ENCODE measurements around the gene CRTC3. TPM values are rescaled to one million over a fixed set of nuclear protein-coding genes. Genes with fewer than 3 reads are reported as not detected.

Gene CRTC3
- total and polyA plus RNA-seq, 2 of the 4 experiments (the other 2 are of a cell fraction): 4.7 to 14.8 TPM

DNA sequence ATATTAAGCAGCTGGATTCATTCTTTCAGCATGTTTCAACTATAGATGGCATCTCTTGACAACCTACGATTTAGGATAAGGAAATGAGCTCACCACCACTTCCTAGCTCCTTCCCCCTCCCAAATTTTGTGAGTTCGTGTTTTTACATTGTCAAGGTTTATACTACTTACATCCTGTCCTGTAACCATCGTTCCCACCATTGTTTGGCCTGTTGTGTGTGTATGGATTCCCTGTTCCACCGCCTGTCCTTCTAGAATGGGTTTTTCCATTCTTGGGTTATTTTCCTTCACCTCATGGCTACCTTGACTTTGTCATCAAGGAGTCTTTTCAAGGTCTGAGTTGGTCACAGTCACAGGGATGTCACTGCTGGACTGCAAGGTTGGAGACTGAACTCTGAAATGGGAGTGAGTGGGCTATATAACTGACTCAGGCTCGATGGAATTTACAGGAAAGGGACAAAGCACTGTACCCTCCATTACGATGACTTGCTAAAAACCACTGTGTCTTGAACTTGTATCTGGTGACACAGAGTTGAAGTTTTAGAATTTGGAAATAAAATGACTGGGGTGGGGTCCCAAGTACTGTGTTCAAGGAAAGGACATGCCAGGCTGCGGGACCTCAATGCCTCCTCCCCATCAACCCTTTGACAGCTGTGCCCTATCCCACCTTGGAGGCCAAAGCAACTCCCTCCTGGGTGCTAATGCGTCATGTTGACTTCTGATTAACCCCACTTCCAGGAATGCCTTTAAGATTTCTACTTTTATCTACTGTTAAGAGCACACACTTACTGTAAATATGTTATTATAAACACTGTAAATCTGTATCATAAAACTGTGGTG is 120.6 kb downstream of the CRTC3 start (continued):
- TF ChIP-seq, protein P1, sequence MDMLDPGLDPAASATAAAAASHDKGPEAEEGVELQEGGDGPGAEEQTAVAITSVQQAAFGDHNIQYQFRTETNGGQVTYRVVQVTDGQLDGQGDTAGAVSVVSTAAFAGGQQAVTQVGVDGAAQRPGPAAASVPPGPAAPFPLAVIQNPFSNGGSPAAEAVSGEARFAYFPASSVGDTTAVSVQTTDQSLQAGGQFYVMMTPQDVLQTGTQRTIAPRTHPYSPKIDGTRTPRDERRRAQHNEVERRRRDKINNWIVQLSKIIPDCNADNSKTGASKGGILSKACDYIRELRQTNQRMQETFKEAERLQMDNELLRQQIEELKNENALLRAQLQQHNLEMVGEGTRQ (IDR thresholded peaks at IDR 0.05; ENCODE audit: low read depth, low read length): no peak
- no peak for TF ChIP-seq RFX5 (IDR thresholded peaks at IDR 0.05; ENCODE audit: low read depth, low read length)

DNA sequence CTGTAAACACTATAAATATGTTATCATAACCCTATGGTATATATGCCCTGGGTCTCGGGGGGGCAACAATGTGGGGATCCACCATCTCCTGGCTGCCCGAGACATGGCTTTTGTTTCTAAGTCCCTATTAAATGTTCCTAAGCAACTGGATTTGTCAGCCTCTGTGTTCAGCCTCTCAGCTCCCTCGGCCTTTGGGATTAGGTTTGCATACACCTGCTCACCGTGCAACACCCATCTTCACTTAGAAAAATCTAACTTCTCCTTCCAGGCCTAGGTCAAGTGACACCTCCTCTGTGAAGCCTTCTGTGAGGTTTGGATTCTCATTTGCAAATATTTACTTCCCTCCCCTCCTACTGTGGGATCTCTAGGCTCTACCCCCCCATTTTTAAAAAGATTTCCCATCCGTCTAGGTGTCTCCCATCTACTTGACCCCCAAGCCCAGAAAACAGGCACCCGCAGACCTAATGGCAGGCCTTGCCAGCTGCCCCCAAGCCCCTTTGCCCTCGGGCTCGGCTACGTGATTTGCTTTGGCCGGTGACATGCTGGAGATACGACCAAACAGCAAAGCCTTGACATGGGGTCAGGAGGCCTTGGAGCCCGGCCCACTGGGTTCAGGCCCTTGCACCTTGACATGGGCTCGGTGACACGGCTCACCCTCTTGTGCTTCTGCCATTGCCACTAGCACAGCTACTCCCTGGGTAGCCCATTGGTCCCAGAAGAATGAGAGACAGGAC is 121.4 kb downstream of the CRTC3 start:
- H2BK120ac ChIP-seq (ENCODE audit: low read depth, low read length): peak overlapping the region; percentile 6; the same call in 1 of the 2 replicates
- no peak overlapping the region for H3K4me3 ChIP-seq (ENCODE audit: insufficient read depth, low read depth, low read length)
- no peak overlapping the region for H2BK5ac ChIP-seq (ENCODE audit: low read depth, low read length, poor library complexity, severe bottlenecking)
- no peak overlapping the region for H3K27ac ChIP-seq (ENCODE audit: insufficient read depth, low read length)
- in situ Hi-C loops (cut with MboI; ENCODE audit: low sequenced_read_pairs) (no loop called here), dilution Hi-C loops (cut with HindIII; ENCODE audit: low sequenced_read_pairs, unreplicated experiment) (no loop called here), intact Hi-C loops (cut with micrococcal nuclease) (no loop called here)
- H3K4ac ChIP-seq (ENCODE audit: low read depth, low read length): no peak overlapping the region
- no peak overlapping the region for H2BK20ac ChIP-seq (ENCODE audit: low read depth, low read length)
- no peak overlapping the region for H3K56ac ChIP-seq (ENCODE audit: extremely low read depth, insufficient read depth, low read length)
- no peaks in the 10 kb centered on the region for H3K9me3 ChIP-seq (ENCODE audit: control insufficient read depth, insufficient read depth, low read length)
- WGBS, 2 experiments (ENCODE audit: extremely low coverage in 2 of 2, insufficient read length in 1 of 2): 94% methylated on average over 3 of the region's 14 CpGs; no CpG with 5 or more reads in 1 of the 2 experiments
- BruUV-seq (replicated peaks): no TSS peak
- H3K9me1 ChIP-seq (ENCODE audit: insufficient read depth, low read length): peaks cover 9% of the 10 kb centered on the region; the same call in 1 of the 2 replicates
- no peak overlapping the region for H2BK15ac ChIP-seq (ENCODE audit: low read depth, low read length)
- no peaks in the 10 kb centered on the region for H3K79me1 ChIP-seq (ENCODE audit: low read depth in 1 of 2, low read length in 2 of 2)
- no peak overlapping the region for H3K4me2 ChIP-seq (ENCODE audit: low read depth, low read length)
- no peak for DNase-seq
- H3K36me3 ChIP-seq (ENCODE audit: control insufficient read depth, insufficient read depth, low read length): no peaks in the 10 kb centered on the region
- ChIA-PET POLR2A (ENCODE audit: unreplicated experiment) (no interaction called here), CTCF (no interaction called here)
- peak overlapping the region; percentile 17 for H2AFZ ChIP-seq (replicated peaks; ENCODE audit: low read length, poor library complexity)
- H3K4me1 ChIP-seq (ENCODE audit: control insufficient read depth, insufficient read depth, low read length): peaks cover 6% of the 10 kb centered on the region
- H4K8ac ChIP-seq (ENCODE audit: low read depth in 2 of 2, low read length in 2 of 2): no peak overlapping the region
- H3K14ac ChIP-seq (replicated peaks; ENCODE audit: low read depth, low read length): no peak overlapping the region
- H3K23ac ChIP-seq (ENCODE audit: low read depth, low read length): no peak overlapping the region
- H2AK5ac ChIP-seq (ENCODE audit: low read depth, low read length): peak overlapping the region; percentile 52; the same call in 1 of the 2 replicates
- H4K20me1 ChIP-seq (ENCODE audit: insufficient read depth, low read length): no peaks in the 10 kb centered on the region
- H4K91ac ChIP-seq (ENCODE audit: insufficient read depth, low read depth, low read length): no peak overlapping the region
- H4K5ac ChIP-seq (ENCODE audit: low read depth, low read length): no peak overlapping the region
- H2AK9ac ChIP-seq (replicated peaks; ENCODE audit: low read depth, low read length, poor library complexity): no peak overlapping the region
- H3K18ac ChIP-seq (ENCODE audit: low read depth, low read length): no peak overlapping the region
- H3K9ac ChIP-seq (ENCODE audit: low read depth, low read length): no peak overlapping the region
- H3K27me3 ChIP-seq (ENCODE audit: control insufficient read depth, insufficient read depth, low read length): no peaks in the 10 kb centered on the region
- no peak for ATAC-seq (ENCODE audit: low read depth)
- TF ChIP-seq MAZ (IDR thresholded peaks at IDR 0.05; ENCODE audit: borderline replicate concordance, low read depth, low read length) (no peak), SMC3 (IDR thresholded peaks at IDR 0.05; ENCODE audit: low read depth, low read length) (no peak), MAFK (IDR thresholded peaks at IDR 0.05; ENCODE audit: low read depth, low read length) (no peak), MXI1 (IDR thresholded peaks at IDR 0.05; ENCODE audit: borderline replicate concordance, low read depth, low read length) (no peak), RFX5 (IDR thresholded peaks at IDR 0.05; ENCODE audit: low read depth, low read length) (no peak), FOS (IDR thresholded peaks at IDR 0.05; ENCODE audit: low read depth, low read length) (no peak), NFE2L2 (IDR thresholded peaks at IDR 0.05; ENCODE audit: low read depth, low read length) (no peak), CHD1 (IDR thresholded peaks at IDR 0.05; ENCODE audit: low read depth, low read length) (no peak), RCOR1 (IDR thresholded peaks at IDR 0.05; ENCODE audit: insufficient replicate concordance, low read length) (no peak)
- TF ChIP-seq, protein P1 (IDR thresholded peaks at IDR 0.05; ENCODE audit: low read depth, low read length): no peak
